Thyroid gland (tissue), 4 donors: Measurements from ENCODE around the gene PITPNC1.

ENCODE experiments used
- POLR2A ChIP-seq, 2 donors: fragments of 450-650 bp; IDR thresholded peaks; one replicate each; pipeline ENCODE4 v1.6.1; 2017; ENCODE audit warnings: antibody characterized with exemption in 2 of 2, mild to moderate bottlenecking in 2 of 2, moderate library complexity in 1 of 2
- TF ChIP-seq, protein P1 (sequence below), 6 experiments: fragments of 200-600 bp in 3 of 6; fragments of 450-650 bp in 3 of 6; sonication (generic) in 3 of 6; IDR thresholded peaks; one replicate each; pipeline ENCODE4 v1.5.1; 2016 to 2019; ENCODE audit warnings: antibody characterized with exemption in 6 of 6, mild to moderate bottlenecking in 2 of 6, inconsistent platforms in 1 of 6, moderate library complexity in 1 of 6

DNA sequence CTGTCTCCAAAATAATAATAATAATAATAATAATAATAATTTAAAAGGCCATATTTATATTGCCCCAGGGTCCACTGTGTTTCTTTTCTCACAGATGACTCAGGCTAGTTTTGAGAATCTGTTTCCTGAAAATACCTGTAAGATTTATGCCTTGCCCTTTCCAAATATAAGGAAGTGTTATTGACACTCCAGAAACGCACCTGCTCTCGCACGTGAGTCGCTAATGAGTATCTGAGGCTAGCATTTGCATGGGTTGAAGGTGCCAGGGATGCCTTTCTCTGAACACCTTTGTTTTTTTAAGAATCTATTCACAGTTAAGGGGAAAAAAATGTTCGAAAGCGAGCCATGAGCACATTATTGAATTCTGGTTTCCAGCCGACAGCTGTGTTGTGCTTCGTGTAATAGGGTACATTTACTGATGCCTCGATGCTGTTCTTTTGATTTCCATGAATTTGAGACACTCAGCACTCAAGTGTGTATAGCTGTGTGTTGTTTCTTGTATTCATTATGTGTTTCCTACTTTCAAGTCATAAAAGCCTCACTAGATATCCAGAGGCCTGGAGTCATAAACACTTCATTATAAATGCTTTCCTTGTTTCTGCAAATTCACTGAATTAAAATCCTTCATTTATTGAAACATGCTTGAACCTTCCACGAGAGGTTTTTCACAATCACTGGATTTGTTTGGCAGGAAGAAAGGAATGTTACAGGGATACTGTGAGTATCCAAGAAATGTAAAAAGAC, 295.7 kb downstream of the PITPNC1 start:
- TF ChIP-seq, protein P1, sequence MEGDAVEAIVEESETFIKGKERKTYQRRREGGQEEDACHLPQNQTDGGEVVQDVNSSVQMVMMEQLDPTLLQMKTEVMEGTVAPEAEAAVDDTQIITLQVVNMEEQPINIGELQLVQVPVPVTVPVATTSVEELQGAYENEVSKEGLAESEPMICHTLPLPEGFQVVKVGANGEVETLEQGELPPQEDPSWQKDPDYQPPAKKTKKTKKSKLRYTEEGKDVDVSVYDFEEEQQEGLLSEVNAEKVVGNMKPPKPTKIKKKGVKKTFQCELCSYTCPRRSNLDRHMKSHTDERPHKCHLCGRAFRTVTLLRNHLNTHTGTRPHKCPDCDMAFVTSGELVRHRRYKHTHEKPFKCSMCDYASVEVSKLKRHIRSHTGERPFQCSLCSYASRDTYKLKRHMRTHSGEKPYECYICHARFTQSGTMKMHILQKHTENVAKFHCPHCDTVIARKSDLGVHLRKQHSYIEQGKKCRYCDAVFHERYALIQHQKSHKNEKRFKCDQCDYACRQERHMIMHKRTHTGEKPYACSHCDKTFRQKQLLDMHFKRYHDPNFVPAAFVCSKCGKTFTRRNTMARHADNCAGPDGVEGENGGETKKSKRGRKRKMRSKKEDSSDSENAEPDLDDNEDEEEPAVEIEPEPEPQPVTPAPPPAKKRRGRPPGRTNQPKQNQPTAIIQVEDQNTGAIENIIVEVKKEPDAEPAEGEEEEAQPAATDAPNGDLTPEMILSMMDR (IDR thresholded peaks at IDR 0.05): no peak
- no peak for TF ChIP-seq POLR2A (IDR thresholded peaks at IDR 0.05)
